ENCODE results near the gene SLC26A6.

DNA sequence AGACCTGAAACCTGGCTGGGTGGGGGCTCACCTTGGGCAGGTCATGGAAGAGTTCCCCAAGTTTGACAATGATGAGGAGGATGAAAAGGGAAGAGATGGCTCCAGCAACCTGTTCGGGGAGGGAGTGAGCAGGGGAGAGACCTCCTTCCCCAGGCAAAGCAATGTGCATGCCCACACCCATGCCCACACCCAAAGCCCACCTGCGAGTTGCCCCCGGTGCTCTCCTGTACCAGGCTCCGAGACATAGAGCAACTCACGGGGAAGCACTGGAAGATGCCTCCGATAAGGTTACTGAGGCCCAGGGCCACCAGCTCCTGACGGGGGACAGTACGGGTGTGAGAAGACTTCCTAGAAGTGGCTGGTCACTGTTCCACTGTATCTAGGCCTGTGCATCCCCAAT, 4.9 kb downstream of the SLC26A6 start:
- TF ChIP-seq POLR2A (IDR thresholded peaks at IDR 0.05): no peak
- TF ChIP-seq, protein P1, sequence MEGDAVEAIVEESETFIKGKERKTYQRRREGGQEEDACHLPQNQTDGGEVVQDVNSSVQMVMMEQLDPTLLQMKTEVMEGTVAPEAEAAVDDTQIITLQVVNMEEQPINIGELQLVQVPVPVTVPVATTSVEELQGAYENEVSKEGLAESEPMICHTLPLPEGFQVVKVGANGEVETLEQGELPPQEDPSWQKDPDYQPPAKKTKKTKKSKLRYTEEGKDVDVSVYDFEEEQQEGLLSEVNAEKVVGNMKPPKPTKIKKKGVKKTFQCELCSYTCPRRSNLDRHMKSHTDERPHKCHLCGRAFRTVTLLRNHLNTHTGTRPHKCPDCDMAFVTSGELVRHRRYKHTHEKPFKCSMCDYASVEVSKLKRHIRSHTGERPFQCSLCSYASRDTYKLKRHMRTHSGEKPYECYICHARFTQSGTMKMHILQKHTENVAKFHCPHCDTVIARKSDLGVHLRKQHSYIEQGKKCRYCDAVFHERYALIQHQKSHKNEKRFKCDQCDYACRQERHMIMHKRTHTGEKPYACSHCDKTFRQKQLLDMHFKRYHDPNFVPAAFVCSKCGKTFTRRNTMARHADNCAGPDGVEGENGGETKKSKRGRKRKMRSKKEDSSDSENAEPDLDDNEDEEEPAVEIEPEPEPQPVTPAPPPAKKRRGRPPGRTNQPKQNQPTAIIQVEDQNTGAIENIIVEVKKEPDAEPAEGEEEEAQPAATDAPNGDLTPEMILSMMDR (IDR thresholded peaks at IDR 0.05): no peak
- TF ChIP-seq EP300 (IDR thresholded peaks at IDR 0.05): no peak

All from tibial nerve (tissue), 4 donors.